NCI-H2196 treated with DMSO at 0.1 percent for 48 hours (cell line): Measurements from ENCODE around the gene ABCC2.
"Not testable (repeated sequence)": the region's sequence is repeated elsewhere in the genome, so short reads cannot be mapped to it uniquely, and the experiment has no call there.

Experiments
- DNase-seq: peaks from one replicate; lab custom pipeline; 2025; ENCODE audit not compliant: unreplicated experiment; lab: John Stamatoyannopoulos, UW

Gene ABCC2

DNA sequence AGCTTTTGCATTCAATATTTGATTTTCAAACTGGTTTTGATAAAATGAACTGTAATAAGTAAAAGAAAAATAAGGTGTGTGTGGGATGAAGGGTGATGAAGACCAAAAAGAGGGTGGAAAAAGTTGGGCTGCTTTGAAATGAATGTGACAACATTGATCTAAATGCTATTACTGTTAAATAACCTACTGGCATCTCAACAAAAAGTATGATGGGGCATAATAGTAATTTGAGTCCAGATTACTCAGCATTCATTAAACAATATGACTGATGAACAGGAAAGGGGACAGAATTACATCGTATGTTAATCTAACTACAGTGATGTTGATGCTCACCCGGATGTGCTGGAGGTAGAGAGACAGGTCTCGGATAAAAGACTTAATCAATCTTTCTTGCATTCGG, 112.2 kb downstream of the ABCC2 start:
- no peak for DNase-seq

DNA sequence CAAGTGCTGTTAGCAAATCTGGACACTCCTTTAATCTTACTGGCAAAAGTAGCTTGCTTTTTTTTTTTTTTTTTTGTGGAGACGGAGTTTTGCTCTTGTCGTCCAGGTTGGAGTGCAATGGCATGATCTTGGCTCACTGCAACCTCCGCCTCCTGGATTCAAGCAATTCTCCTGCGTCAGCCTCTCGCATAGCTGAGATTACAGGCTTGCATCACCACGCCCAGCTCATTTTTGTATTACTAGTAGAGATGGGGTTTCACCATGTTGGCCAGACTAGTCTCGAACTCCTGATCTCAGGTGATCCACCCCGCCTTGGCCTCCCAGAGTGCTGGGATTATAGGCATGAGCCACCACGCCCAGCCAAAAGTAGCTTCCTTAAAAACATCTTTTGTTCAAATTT, 112.6 kb downstream of the ABCC2 start:
- not testable (repeated sequence) for DNase-seq

DNA sequence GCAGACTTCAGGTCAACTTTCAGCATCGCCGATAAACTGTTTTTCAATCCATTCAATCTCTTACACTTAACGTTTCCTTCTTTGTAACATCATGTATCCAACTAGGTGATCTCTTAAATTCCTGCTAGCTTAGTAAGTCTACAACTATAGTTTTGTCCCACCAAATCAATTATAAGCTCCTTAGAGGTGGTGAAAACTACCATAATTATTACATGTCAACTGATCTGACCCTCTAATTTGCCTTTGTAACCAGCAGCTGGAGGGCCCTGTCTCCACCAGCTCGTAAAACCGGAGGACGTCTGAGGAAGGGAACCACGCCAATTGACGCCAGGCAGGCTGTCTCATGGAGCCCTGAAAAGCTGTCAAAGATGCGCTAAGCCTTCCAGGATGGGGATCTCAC, 113.4 kb downstream of the ABCC2 start:
- DNase-seq = no peak
